K562 (cell line): ENCODE data around the gene CYSRT1.

ENCODE experiments used
- CTCF ChIP-seq, 3 experiments: IDR thresholded peaks in 2 of 3; conservative IDR thresholded peaks in 1 of 3; 2 replicates each; pipeline ENCODE4 v1.5.1; 2011 to 2012; ENCODE audit warnings: low read length in 3 of 3, mild to moderate bottlenecking in 3 of 3, control low read depth in 2 of 3, improper control_type of control experiment in 1 of 3, inconsistent platforms in 1 of 3, low read depth in 1 of 3, mixed read lengths in 1 of 3, moderate library complexity in 1 of 3; ENCODE audit not compliant: insufficient read depth in 2 of 3
- ETS2 ChIP-seq: IDR thresholded peaks from 2 replicates; pipeline ENCODE4 v1.6.1; 2016; ENCODE audit warnings: borderline replicate concordance, missing genetic modification characterization, mild to moderate bottlenecking, moderate library complexity, missing compliant biosample characterization; ENCODE audit not compliant: poor library complexity, severe bottlenecking
- RNF2 ChIP-seq: sonication (generic); IDR thresholded peaks from 2 replicates; pipeline ENCODE4 v1.6.1; 2016

DNA sequence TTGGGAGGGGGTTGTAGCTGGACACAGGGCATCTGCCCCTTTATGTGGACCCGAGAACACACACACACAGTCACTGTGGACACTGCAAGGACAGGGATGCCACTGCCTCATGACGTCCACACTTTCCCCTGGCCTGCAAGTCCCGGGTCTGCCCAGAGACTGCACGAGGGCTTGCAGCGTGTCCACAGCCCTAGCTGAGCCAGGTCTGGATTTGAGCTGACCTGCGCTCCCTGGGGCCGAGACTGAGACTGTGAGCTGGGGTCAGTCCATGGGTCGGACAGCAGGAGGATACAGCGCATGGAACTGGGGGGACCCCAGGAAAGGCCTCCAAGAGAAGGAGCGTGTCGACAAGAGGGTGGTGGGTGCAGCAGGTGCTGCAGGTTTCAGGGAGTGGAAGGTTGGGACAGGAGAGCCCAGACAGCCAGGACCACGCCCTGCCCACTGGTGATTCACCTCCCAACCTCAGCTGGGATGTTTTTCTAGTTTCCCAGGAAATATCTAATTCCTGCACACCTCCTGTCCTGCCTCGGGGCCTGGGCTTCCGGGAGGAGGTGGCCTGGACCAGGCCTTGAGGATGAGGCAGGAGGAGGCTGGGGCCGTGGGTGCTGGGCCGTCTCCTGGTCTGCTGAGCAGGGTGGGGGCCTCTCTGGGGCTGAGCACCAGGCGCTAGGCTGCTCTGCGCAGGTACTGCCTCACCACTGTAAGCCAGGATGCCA, 1.5 kb downstream of the CYSRT1 start:
- TF ChIP-seq ETS2 (tag), result no peak
- no peak for TF ChIP-seq CTCF (IDR thresholded peaks at IDR 0.05 in 2 of 3, conservative IDR thresholded peaks at IDR 0.05 in 1 of 3; ENCODE audit: insufficient read depth in 2 of 3, low read depth in 1 of 3, low read length in 3 of 3)
- no peak for TF ChIP-seq RNF2
